Ascending aorta (tissue), 2 donors: ENCODE measurements around the gene GUCY2D. TPM values are rescaled to one million over a fixed set of nuclear protein-coding genes. Genes with fewer than 3 reads are reported as not detected.
A peak's percentile ranks its signal among the peaks of the same experiment; 100 is the strongest.
"Not testable (repeated sequence)": the region's sequence is repeated elsewhere in the genome, so short reads cannot be mapped to it uniquely, and the experiment has no call there.

ENCODE experiments used
- DNase-seq, 2 donors: peaks; one replicate each; pipeline ENCODE4 v3.0.0-alpha.2; 2019; ENCODE audit warnings: low spot score in 2 of 2
- H3K27ac ChIP-seq, 2 donors: fragments of 200-600 bp; sonication (generic); one replicate each; pipeline ENCODE4 v1.5.1; 2016 to 2017; ENCODE audit warnings: mild to moderate bottlenecking in 1 of 2
- H3K27me3 ChIP-seq: fragments of 200-600 bp; sonication (generic); one replicate; pipeline ENCODE4 v1.5.1; 2017
- H3K36me3 ChIP-seq, 2 donors: fragments of 200-600 bp; sonication (generic); one replicate each; pipeline ENCODE4 v1.5.1; 2016
- H3K4me1 ChIP-seq, 2 donors: fragments of 200-600 bp; sonication (generic); one replicate each; pipeline ENCODE4 v1.5.1; 2016 to 2017; ENCODE audit warnings: mild to moderate bottlenecking in 1 of 2
- H3K4me3 ChIP-seq, 2 donors: fragments of 200-600 bp; sonication (generic); one replicate each; pipeline ENCODE4 v1.5.1; 2016 to 2017; ENCODE audit warnings: mild to moderate bottlenecking in 1 of 2
- H3K9me3 ChIP-seq, 2 donors: fragments of 200-600 bp; sonication (generic); one replicate each; pipeline ENCODE4 v1.5.1; 2016
- CTCF ChIP-seq, 3 experiments: fragments of 200-600 bp in 2 of 3; fragments of 450-650 bp in 1 of 3; sonication (generic) in 2 of 3; IDR thresholded peaks; one replicate each; pipeline ENCODE4 v1.5.1; 2016 to 2019; ENCODE audit warnings: antibody characterized with exemption in 3 of 3, mild to moderate bottlenecking in 1 of 3, moderate library complexity in 1 of 3
- intact Hi-C: fragments of 100-400 bp; cut with DNase I; formaldehyde crosslinking; loops from one replicate; pipeline ENCODE4 v1.15.1; 2023
- total RNA-seq: library from RNA; depleted of rRNA; stranded (reverse); fragments of >200 nt; gene quantifications from one replicate; pipeline ENCODE4 v1.1.0, GENCODE V29; 2016

GUCY2D gene
- total RNA-seq, 1 donor from 2014 or later, result not detected

- Histone ChIP-seq H3K4me1 (peaks cover 3 to 4% of the 10 kb centered on the region in 2 donors), H3K36me3 (no peaks in the 10 kb centered on the region), H3K9me3 (no peaks in the 10 kb centered on the region), H3K27ac (no peak overlapping the region), H3K4me3 (no peak overlapping the region), H3K27me3 (peaks cover 4% of the 10 kb centered on the region)
- intact Hi-C loops, result no loop called here
- no peak for TF ChIP-seq CTCF (IDR thresholded peaks at IDR 0.05)
- DNase-seq, result no peak
Observed at GRCh38 chr17:8020776-8021564, 18.6 kb downstream of the GUCY2D start.

GRCh38 chr17:8021565-8022359, 19.3 kb downstream of the GUCY2D start:
- no peak for TF ChIP-seq CTCF (IDR thresholded peaks at IDR 0.05)
- intact Hi-C loops, result no loop called here
- no peaks in the 10 kb centered on the region for H3K9me3 ChIP-seq
- no peaks in the 10 kb centered on the region for H3K27me3 ChIP-seq
- no peaks in the 10 kb centered on the region for H3K36me3 ChIP-seq
- no peak overlapping the region for H3K4me3 ChIP-seq
- no peak overlapping the region for H3K27ac ChIP-seq
- H3K4me1 ChIP-seq, result no peaks in the 10 kb centered on the region
- DNase-seq, result peak in 1 of 2 donors; percentile 24

GRCh38 chr17:8022360-8023003, 20.1 kb downstream of the GUCY2D start:
- Histone ChIP-seq H3K4me3 (no peak overlapping the region), H3K27me3 (no peaks in the 10 kb centered on the region), H3K27ac (no peak overlapping the region), H3K36me3 (no peaks in the 10 kb centered on the region), H3K9me3 (no peaks in the 10 kb centered on the region), H3K4me1 (no peaks in the 10 kb centered on the region)
- intact Hi-C loops, result no loop called here
- TF ChIP-seq CTCF (IDR thresholded peaks at IDR 0.05), result no peak
- no peak for DNase-seq

- intact Hi-C loops, DNase-seq, H3K27me3 ChIP-seq, H3K4me1 ChIP-seq, H3K36me3 ChIP-seq, H3K27ac ChIP-seq, H3K4me3 ChIP-seq, H3K9me3 ChIP-seq: not testable (repeated sequence)
Observed at GRCh38 chr17:8024161-8024560, 21.7 kb downstream of the GUCY2D start.

GRCh38 chr17:8025176-8025911, 22.9 kb downstream of the GUCY2D start:
- intact Hi-C loops, result no loop called here
- H3K4me3 ChIP-seq, result no peak overlapping the region
- H3K27me3 ChIP-seq, result no peaks in the 10 kb centered on the region
- no peaks in the 10 kb centered on the region for H3K9me3 ChIP-seq
- no peak for DNase-seq
- no peaks in the 10 kb centered on the region for H3K36me3 ChIP-seq
- no peak overlapping the region for H3K27ac ChIP-seq
- H3K4me1 ChIP-seq, result no peaks in the 10 kb centered on the region
- TF ChIP-seq CTCF (IDR thresholded peaks at IDR 0.05), result no peak
